Measurements from ENCODE around the gene BIRC7. TPM values are rescaled to one million over a fixed set of nuclear protein-coding genes. Genes with fewer than 3 reads are reported as not detected.

Gene BIRC7
- total and polyA plus RNA-seq, 2 donors (not counting 3 experiments of a cell fraction or from before 2014, with no cell fraction given), result not detected

- POLR2A ChIA-PET, result no interaction called here
Measured at GRCh38 chr20:63284981-63285524, 49.3 kb downstream of the BIRC7 start.

More at GRCh38 chr20:63284981-63285524, 49.3 kb downstream of the BIRC7 start:
- no peak overlapping the region for H3K27ac ChIP-seq (ENCODE audit: insufficient read depth, low read depth, low read length)
- H3K79me2 ChIP-seq (ENCODE audit: control insufficient read depth, insufficient read depth, low read length), result no peaks in the 10 kb centered on the region
- dilution Hi-C loops (cut with MboI; ENCODE audit: extremely low pct_ligation_motif_present, low sequenced_read_pairs), result no loop called here
- H3K9me3 ChIP-seq (replicated peaks; ENCODE audit: control insufficient read depth, insufficient read depth, low read length), result no peaks in the 10 kb centered on the region
- H3K9ac ChIP-seq (replicated peaks; ENCODE audit: extremely low read depth, insufficient read depth, low read length), result no peak overlapping the region
- CTCF ChIA-PET, result interaction anchor here (0.8 to 2.0 kb wide), 2 partner anchors 25 to 61 kb away, joined by 3 to 5 read pairs; no protein-coding TSS in a partner anchor
- no peaks in the 10 kb centered on the region for H3K4me1 ChIP-seq (ENCODE audit: control insufficient read depth, extremely low read depth, insufficient read depth, low read length)
- H3K4me2 ChIP-seq (ENCODE audit: insufficient read depth, low read length), result no peak overlapping the region
- H3K4me3 ChIP-seq (replicated peaks in 1 of 3; ENCODE audit: insufficient read depth in 1 of 3, low read depth in 1 of 3, low read length in 3 of 3), result no peak overlapping the region
- DNase-seq (ENCODE audit: low read depth, low spot score) (no peak), FAIRE-seq (no peak)
- no peaks in the 10 kb centered on the region for H3K27me3 ChIP-seq (ENCODE audit: control insufficient read depth in 2 of 2, insufficient read depth in 2 of 2, low read length in 2 of 2)
- no peak overlapping the region for H2AFZ ChIP-seq (ENCODE audit: low read depth, low read length)
- intact Hi-C loops (cut with micrococcal nuclease), result no loop called here
- BruUV-seq (replicated peaks), result no TSS peak
- no peaks in the 10 kb centered on the region for H4K20me1 ChIP-seq (replicated peaks; ENCODE audit: control insufficient read depth, extremely low read depth, insufficient read depth, low read length)
- peaks cover 4 to 45% of the 10 kb centered on the region in 2 experiments for H3K36me3 ChIP-seq (ENCODE audit: control insufficient read depth in 2 of 2, extremely low read depth in 1 of 2, insufficient read depth in 2 of 2, low read length in 2 of 2)
- no peaks in the 10 kb centered on the region for H3K9me1 ChIP-seq (replicated peaks; ENCODE audit: control insufficient read depth, extremely low read depth, insufficient read depth, low read length)
- TF ChIP-seq FOS (IDR thresholded peaks at IDR 0.05; ENCODE audit: borderline replicate concordance, insufficient read depth, low read length) (no peak), EZH2 (IDR thresholded peaks at IDR 0.05; ENCODE audit: borderline replicate concordance, low read depth, low read length, severe bottlenecking) (no peak), CTCF (IDR thresholded peaks at IDR 0.05; ENCODE audit: extremely low read depth in 1 of 2, insufficient read depth in 1 of 2, low read depth in 1 of 2, low read length in 2 of 2) (no peak), JUN (IDR thresholded peaks at IDR 0.05; ENCODE audit: borderline replicate concordance, insufficient read depth, insufficient read length, low read depth) (no peak), POLR2AphosphoS5 (IDR thresholded peaks at IDR 0.05; ENCODE audit: insufficient read depth, low read depth, low read length) (no peak), MYC (IDR thresholded peaks at IDR 0.05; ENCODE audit: low read depth, low read length) (no peak), GATA2 (IDR thresholded peaks at IDR 0.05; ENCODE audit: insufficient read depth, insufficient read length, low read depth, low read length) (no peak), POLR2A (IDR thresholded peaks at IDR 0.05; ENCODE audit: low read depth, low read length) (no peak)
- TF ChIP-seq, protein P1, sequence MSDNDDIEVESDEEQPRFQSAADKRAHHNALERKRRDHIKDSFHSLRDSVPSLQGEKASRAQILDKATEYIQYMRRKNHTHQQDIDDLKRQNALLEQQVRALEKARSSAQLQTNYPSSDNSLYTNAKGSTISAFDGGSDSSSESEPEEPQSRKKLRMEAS (IDR thresholded peaks at IDR 0.05; ENCODE audit: insufficient read depth, insufficient read length), result no peak

All from endothelial cell of umbilical vein (primary cell).